Activated CD8-positive, alpha-beta memory T cell treated with anti-CD3 and anti-CD28 coated beads, Interleukin-2, amount 50 U/mL, for 1 hour (primary cell): Measurements from ENCODE around the gene CDT1.

Experiments used
- DNase-seq: peaks from one replicate; pipeline ENCODE4 v3.0.0-alpha.2; 2020; ENCODE audit errors: extremely low read depth

Gene CDT1

GRCh38 chr16:88803264-88803987 is at the start of gene CDT1:
Gene CDT1, plus strand, starts transcription at chr16:88803789. Its CDS starts 43 bp downstream, at chr16:88803832.
- peak; percentile 53 for DNase-seq

- DNase-seq, result no peak
These were observed 49.3 kb upstream of the CDT1 start for GRCh38 chr16:88754109-88754911.

GRCh38 chr16:88754912-88755744 is 48.5 kb upstream of the CDT1 start:
- no peak for DNase-seq

GRCh38 chr16:88755745-88756443 is 47.7 kb upstream of the CDT1 start:
- DNase-seq, result no peak

- no peak for DNase-seq
These were observed 45.2 kb upstream of the CDT1 start for GRCh38 chr16:88758227-88758943.

- no peak for DNase-seq
These were observed 44.7 kb upstream of the CDT1 start for GRCh38 chr16:88758944-88759244.

- no peak for DNase-seq
These were observed 44.2 kb upstream of the CDT1 start for GRCh38 chr16:88759245-88759975.

GRCh38 chr16:88759976-88760350 is 43.6 kb upstream of the CDT1 start:
- DNase-seq, result no peak

GRCh38 chr16:88760424-88761142 is 43.0 kb upstream of the CDT1 start:
- DNase-seq, result no peak

- no peak for DNase-seq
These were observed 42.5 kb upstream of the CDT1 start for GRCh38 chr16:88761143-88761534.

- DNase-seq, result no peak
These were observed 41.8 kb upstream of the CDT1 start for GRCh38 chr16:88761830-88762229.

- no peak for DNase-seq
These were observed 41.2 kb upstream of the CDT1 start for GRCh38 chr16:88762258-88762870.

GRCh38 chr16:88762941-88763340 is 40.6 kb upstream of the CDT1 start:
- no peak for DNase-seq

GRCh38 chr16:88763502-88764053 is 40.0 kb upstream of the CDT1 start:
- no peak for DNase-seq

- no peak for DNase-seq
These were observed 39.5 kb upstream of the CDT1 start for GRCh38 chr16:88764080-88764479.

GRCh38 chr16:88764913-88765349 is 38.7 kb upstream of the CDT1 start:
- DNase-seq, result no peak

GRCh38 chr16:88766975-88767374 is 36.6 kb upstream of the CDT1 start:
- DNase-seq, result no peak

GRCh38 chr16:88767546-88768070 is 36.0 kb upstream of the CDT1 start:
- no peak for DNase-seq
